ENCODE results near the gene GPR119. TPM values are rescaled to one million over a fixed set of nuclear protein-coding genes. Genes with fewer than 3 reads are reported as not detected.

Gene GPR119
- total and polyA plus RNA-seq, 2 of the 4 experiments (the other 2 are of a cell fraction): not detected

DNA sequence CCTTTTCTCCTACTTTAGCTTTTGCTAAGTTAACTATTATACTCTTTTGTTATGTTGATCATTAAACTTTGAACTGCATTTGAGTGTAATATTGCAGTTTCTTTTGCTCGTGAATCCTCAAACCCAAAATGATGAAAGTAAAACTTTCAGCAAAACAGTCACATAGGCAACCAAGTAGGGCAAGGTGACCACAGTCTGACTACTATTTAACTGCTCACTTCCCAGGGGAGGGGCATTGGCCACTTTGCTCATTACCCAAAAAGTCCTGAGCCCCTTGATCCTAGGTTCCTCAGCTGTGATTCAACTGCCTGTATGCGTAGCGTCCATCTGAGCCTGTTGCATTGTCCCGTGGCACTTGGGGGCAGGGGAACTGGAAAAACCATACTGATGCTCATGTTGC is 33.3 kb upstream of the GPR119 start:
- Histone ChIP-seq H3K4ac (ENCODE audit: low read depth, low read length) (no peak overlapping the region), H4K8ac (ENCODE audit: low read depth in 2 of 2, low read length in 2 of 2) (no peak overlapping the region), H2AK5ac (ENCODE audit: low read depth, low read length) (no peak overlapping the region), H3K9ac (ENCODE audit: low read depth, low read length) (no peak overlapping the region), H3K79me1 (ENCODE audit: low read depth in 1 of 2, low read length in 2 of 2) (no peaks in the 10 kb centered on the region), H3K4me2 (ENCODE audit: low read depth, low read length) (no peak overlapping the region), H3K9me1 (ENCODE audit: insufficient read depth, low read length) (no peaks in the 10 kb centered on the region), H2BK5ac (ENCODE audit: low read depth, low read length, poor library complexity, severe bottlenecking) (no peak overlapping the region), H3K36me3 (ENCODE audit: control insufficient read depth, insufficient read depth, low read length) (0 out of 2 replicates have a peak, but pooled peaks cover 3% of the 10 kb centered on the region), H3K4me1 (ENCODE audit: control insufficient read depth, insufficient read depth, low read length) (no peaks in the 10 kb centered on the region), H3K9me3 (ENCODE audit: control insufficient read depth, insufficient read depth, low read length) (no peaks in the 10 kb centered on the region), H4K91ac (ENCODE audit: insufficient read depth, low read depth, low read length) (no peak overlapping the region), H2BK120ac (ENCODE audit: low read depth, low read length) (no peak overlapping the region), H3K18ac (ENCODE audit: low read depth, low read length) (no peak overlapping the region), H4K20me1 (ENCODE audit: insufficient read depth, low read length) (no peaks in the 10 kb centered on the region), H3K27ac (ENCODE audit: insufficient read depth, low read length) (no peak overlapping the region), H2BK20ac (ENCODE audit: low read depth, low read length) (no peak overlapping the region), H2BK15ac (ENCODE audit: low read depth, low read length) (no peak overlapping the region), H3K23ac (ENCODE audit: low read depth, low read length) (no peak overlapping the region), H3K56ac (ENCODE audit: extremely low read depth, insufficient read depth, low read length) (no peak overlapping the region), H4K5ac (ENCODE audit: low read depth, low read length) (no peak overlapping the region), H2AFZ (replicated peaks; ENCODE audit: low read length, poor library complexity) (no peak overlapping the region), H3K14ac (replicated peaks; ENCODE audit: low read depth, low read length) (no peak overlapping the region), H3K27me3 (ENCODE audit: control insufficient read depth, insufficient read depth, low read length) (no peaks in the 10 kb centered on the region; the same call in 1 of the 2 replicates), H2AK9ac (replicated peaks; ENCODE audit: low read depth, low read length, poor library complexity) (no peak overlapping the region), H3K4me3 (ENCODE audit: insufficient read depth, low read depth, low read length) (no peak overlapping the region)
- in situ Hi-C loops (cut with MboI; ENCODE audit: low sequenced_read_pairs): no loop called here
- ATAC-seq (ENCODE audit: low read depth) (no peak), DNase-seq (no peak)
- no CpG with 5 or more reads among the region's 4 CpGs for WGBS, 2 experiments (ENCODE audit: extremely low coverage in 2 of 2, insufficient read length in 1 of 2)
- POLR2A ChIA-PET (ENCODE audit: unreplicated experiment): no interaction called here
- dilution Hi-C loops (cut with HindIII; ENCODE audit: low sequenced_read_pairs, unreplicated experiment): no loop called here
- TF ChIP-seq FOS (IDR thresholded peaks at IDR 0.05; ENCODE audit: low read depth, low read length): no peak
- TF ChIP-seq, protein P1, sequence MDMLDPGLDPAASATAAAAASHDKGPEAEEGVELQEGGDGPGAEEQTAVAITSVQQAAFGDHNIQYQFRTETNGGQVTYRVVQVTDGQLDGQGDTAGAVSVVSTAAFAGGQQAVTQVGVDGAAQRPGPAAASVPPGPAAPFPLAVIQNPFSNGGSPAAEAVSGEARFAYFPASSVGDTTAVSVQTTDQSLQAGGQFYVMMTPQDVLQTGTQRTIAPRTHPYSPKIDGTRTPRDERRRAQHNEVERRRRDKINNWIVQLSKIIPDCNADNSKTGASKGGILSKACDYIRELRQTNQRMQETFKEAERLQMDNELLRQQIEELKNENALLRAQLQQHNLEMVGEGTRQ (IDR thresholded peaks at IDR 0.05; ENCODE audit: low read depth, low read length): no peak
- no peak for TF ChIP-seq SMC3 (IDR thresholded peaks at IDR 0.05; ENCODE audit: low read depth, low read length)
- no peak for TF ChIP-seq RAD21 (IDR thresholded peaks at IDR 0.05; ENCODE audit: low read length)
- TF ChIP-seq MXI1 (IDR thresholded peaks at IDR 0.05; ENCODE audit: borderline replicate concordance, low read depth, low read length): no peak
- no TSS peak for BruUV-seq (replicated peaks)
- intact Hi-C loops (cut with micrococcal nuclease): no loop called here
- CTCF ChIA-PET: no interaction called here

Measured in IMR-90 (cell line).